GM13976 (cell line): ENCODE data around the gene RNF112.

Source experiments
- DNase-seq: peaks from one replicate; pipeline ENCODE4 v3.0.0; 2012; ENCODE audit warnings: low spot score
- CTCF ChIP-seq: IDR thresholded peaks from 2 replicates; pipeline ENCODE4 v1.5.1; 2012; ENCODE audit warnings: borderline replicate concordance, mild to moderate bottlenecking; ENCODE audit not compliant: insufficient read depth; ENCODE audit errors: extremely low read depth, missing control alignments, control extremely low read depth
- in situ Hi-C: fragments of 300-500 bp; cut with MboI; formaldehyde crosslinking; loops from one replicate; pipeline ENCODE4 v1.12.0; 2022; ENCODE audit warnings: low sequenced_read_pairs, mixed read lengths, inconsistent platforms; ENCODE audit not compliant: unreplicated experiment

Gene RNF112

GRCh38 chr17:19412510-19412909, 1.5 kb downstream of the RNF112 start:
- no peak for DNase-seq
- TF ChIP-seq CTCF: no peak
- in situ Hi-C loops: no loop called here

GRCh38 chr17:19412984-19413383, 2.0 kb downstream of the RNF112 start:
- no peak for DNase-seq
- in situ Hi-C loops: no loop called here
- TF ChIP-seq CTCF: no peak

- no peak for TF ChIP-seq CTCF
Measured at GRCh38 chr17:19413761-19414160, 2.7 kb downstream of the RNF112 start.

GRCh38 chr17:19414396-19415280, 3.6 kb downstream of the RNF112 start:
- TF ChIP-seq CTCF: no peak
- DNase-seq: peak; percentile 22
- in situ Hi-C loops: no loop called here

More at GRCh38 chr17:19413761-19414160, 2.7 kb downstream of the RNF112 start:
- DNase-seq: no peak
- in situ Hi-C loops: no loop called here

GRCh38 chr17:19415311-19415710, 4.3 kb downstream of the RNF112 start:
- DNase-seq: peak; percentile 16
- in situ Hi-C loops: no loop called here

More at GRCh38 chr17:19415311-19415710, 4.3 kb downstream of the RNF112 start:
- no peak for TF ChIP-seq CTCF
